NCI-H748 (cell line): Measurements from ENCODE around the gene SLC30A3.
A peak's percentile ranks its signal among the peaks of the same experiment; 100 is the strongest.

Experiments
- DNase-seq: peaks from one replicate; lab custom pipeline; 2025; ENCODE audit not compliant: unreplicated experiment; lab: John Stamatoyannopoulos, UW

SLC30A3 gene

GRCh38 chr2:27261926-27262298 is 935 bp downstream of the SLC30A3 start:
- no peak for DNase-seq

GRCh38 chr2:27261241-27261925 is 1.5 kb downstream of the SLC30A3 start:
- DNase-seq: no peak

GRCh38 chr2:27258051-27258450 is 4.8 kb downstream of the SLC30A3 start:
- DNase-seq: no peak

- no peak for DNase-seq
Observed at GRCh38 chr2:27256855-27257454, 5.9 kb downstream of the SLC30A3 start.

GRCh38 chr2:27255660-27256059 is 7.2 kb downstream of the SLC30A3 start:
- no peak for DNase-seq

DNA sequence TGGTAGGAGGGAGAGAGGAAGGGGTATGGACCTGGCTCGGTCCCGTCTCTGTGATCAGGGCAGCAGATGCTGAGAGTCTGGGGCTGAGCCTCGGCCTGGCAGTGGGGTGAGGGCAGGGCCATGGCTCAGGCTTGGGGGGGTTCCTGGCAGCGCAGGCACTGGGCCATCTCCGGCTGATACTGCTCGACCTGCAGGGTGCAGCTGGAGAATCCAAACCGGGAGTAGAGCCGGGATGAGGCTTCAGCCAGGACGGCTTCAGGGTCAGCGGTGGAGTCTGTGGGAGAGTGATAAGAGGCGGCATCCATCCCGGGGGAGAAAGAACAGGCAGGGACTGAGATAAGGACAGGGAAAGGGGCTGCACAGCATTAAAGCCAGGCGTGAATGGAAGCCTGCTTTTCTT is 7.7 kb downstream of the SLC30A3 start:
- no peak for DNase-seq

DNA sequence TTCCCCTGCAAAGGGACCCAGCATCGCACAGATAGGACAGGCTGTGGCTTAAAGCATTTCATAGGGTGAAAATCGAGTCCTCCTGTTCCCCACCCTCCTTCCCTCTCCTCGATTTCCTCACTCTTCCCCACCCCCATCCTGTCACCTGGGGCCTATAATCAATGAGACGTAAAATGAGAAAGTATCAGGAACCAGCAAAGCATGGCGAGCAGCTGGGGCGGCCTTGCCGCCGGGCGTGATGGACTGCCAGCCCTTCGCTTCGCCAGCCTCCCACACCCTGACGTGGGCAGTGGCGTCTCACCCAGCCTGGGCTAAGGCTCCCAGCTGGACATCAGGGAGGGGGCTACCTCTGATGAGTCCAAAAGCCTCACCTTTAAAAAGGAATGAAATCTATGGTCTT is 11.1 kb downstream of the SLC30A3 start:
- no peak for DNase-seq

DNA sequence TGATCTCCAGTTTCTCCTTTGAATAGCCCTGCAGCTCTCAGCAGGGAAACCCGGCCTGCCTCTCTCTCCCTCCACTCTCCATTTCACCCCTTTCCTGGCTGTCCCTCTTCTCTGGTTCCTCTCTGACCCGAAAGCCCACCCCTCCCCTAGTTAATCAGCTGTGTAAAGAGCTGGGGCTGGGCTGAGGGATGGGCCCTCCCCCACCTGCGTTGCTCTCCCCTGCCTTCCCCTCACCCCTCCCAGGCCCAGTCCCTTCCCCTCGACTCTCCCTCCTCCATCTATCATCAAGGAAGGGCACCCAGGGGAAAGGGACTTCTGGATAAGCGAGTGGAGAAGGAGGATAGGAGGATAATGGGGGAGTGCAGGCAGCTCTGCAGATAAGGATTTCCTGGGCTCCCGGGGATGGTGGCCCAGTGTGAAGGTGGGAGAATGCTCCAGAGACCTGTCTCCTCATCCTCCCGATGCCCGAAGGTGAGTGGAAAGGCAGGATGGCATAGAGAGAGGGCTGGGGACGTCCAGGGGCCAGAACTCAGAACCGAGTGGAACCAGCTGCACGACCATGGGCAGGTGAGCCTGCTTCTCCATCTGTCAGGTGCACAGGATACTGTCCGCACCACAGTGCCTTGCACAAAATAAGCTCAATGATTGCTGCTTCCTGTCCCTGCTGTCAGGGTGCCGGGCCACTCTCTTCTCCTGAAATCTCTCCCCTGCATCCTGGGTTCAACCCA is 12.0 kb downstream of the SLC30A3 start:
- no peak for DNase-seq

DNA sequence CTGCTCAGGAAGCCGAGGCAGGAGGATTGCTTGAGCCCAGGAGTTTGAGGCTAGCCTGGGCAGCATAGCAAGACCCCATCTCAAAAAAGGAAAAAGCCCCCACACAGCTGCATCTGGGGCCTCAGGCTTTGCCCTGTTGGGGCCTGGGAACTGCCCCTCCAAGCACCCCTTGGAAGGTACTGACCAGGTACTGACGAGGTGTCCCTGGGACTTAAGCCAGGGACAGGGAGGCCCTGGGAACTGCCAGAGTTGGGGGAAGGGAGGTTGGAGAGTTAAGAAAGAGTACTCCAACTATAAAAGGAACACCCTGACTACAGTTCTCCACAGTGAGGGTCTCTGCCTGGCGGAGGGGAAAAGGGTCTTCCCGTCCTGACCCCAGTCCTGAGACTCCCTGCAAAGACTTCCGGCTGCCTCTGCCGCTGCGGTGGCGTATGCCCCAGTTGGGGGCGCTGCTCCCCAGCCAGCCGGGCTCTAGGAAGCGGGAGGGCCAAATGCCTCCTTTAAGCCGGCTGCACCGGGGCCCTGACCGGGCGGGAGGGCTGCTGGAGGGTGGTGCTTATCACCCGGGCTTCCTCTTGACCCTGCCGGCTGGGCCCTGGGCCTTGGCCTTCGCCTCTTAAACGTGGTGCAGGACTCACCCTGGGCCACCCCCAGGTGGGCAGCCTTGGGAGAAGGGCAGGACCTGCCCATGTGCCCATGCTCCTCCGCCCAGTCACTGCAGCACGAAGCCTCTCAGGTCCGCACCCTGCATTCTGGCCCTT is 12.8 kb downstream of the SLC30A3 start:
- DNase-seq: peak; percentile 39

DNA sequence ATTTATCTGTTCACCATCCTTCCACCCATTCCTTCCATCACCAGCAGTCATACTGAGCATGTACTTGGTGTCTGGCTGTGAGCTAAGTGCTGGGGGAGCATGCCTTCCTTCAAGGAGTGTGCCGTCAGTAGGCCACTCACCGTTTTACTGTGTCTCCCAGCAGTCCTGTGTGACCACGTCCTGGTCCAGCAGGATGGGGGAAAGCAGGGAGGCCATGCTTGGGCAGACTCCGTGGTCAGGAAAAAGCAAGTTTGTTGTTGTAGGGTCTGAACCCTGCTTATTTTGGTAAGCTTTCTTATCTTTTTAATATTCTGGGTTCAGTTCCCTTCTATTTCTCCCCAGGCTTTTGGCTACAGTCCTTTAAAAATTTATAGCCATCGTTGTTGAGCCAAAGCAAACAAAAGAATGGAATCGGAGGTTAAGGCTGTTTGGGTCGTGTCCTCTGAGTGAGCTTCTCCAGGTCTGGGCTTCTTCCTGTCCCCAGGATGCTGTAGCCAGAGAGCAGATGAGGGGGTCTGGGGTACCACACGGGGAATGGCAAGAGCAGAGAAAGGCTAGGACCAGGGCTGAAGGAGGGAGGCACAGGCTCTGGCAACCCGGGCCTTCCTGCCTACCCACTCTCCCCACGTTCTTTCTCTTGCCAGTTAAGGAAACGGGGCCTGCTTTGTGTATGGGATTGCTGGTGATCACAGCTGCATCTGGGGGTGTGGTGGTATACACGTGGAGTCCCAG is 13.5 kb downstream of the SLC30A3 start:
- no peak for DNase-seq

- DNase-seq: no peak
Observed at GRCh38 chr2:27247893-27248292, 15.0 kb downstream of the SLC30A3 start.

DNA sequence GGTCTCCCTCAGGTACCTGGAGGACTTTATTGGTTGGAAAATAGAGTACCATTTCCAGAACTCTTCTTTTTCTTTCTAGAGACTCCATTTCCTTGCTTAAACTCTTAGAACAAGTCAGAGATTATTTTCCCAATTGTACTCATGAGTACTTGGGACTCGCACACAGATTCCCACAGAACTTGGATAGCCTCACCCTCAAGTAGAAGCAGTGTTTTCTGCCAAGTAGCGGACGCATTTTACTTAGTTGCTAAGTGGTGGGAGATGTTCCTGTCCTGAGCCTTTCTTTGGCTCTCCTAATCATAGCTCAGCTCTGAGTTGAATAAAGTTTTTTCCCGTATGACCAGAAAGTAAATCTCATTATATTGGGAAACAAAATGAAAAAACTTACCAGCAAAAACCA is 17.2 kb downstream of the SLC30A3 start:
- no peak for DNase-seq

DNA sequence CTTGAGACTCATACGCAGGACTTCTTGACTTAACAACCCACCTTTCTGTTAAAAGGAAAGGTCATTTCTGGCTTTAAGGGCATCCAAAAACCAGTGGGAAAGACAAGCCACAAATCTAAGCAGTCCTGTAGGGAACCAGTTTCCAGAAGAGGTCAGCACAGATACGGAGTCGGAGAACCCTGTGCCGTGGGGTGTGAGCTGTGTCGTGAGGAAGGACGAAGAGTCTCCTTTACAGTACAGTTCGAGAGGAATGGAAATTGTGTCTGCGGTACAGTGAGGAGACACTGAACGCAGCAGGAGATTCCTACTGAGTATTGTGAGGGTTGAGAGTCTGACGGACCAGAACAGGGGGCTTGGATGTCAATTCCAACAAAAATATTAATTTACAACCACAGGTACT is 17.7 kb downstream of the SLC30A3 start:
- no peak for DNase-seq

GRCh38 chr2:27243391-27244130 is 19.3 kb downstream of the SLC30A3 start:
- DNase-seq: no peak

DNA sequence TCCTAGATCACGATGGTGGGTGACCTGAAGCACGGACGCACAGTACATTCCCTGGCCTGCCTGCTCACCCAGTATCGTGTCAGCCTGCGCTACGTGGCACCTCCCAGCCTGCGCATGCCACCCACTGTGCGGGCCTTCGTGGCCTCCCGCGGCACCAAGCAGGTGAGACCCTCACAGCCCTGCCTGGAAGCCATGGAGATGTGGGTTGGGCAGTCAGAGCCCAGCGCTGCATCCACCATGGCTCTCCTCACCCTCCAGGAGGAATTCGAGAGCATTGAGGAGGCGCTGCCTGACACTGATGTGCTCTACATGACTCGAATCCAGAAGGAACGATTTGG is 20.3 kb downstream of the SLC30A3 start:
- no peak for DNase-seq

DNA sequence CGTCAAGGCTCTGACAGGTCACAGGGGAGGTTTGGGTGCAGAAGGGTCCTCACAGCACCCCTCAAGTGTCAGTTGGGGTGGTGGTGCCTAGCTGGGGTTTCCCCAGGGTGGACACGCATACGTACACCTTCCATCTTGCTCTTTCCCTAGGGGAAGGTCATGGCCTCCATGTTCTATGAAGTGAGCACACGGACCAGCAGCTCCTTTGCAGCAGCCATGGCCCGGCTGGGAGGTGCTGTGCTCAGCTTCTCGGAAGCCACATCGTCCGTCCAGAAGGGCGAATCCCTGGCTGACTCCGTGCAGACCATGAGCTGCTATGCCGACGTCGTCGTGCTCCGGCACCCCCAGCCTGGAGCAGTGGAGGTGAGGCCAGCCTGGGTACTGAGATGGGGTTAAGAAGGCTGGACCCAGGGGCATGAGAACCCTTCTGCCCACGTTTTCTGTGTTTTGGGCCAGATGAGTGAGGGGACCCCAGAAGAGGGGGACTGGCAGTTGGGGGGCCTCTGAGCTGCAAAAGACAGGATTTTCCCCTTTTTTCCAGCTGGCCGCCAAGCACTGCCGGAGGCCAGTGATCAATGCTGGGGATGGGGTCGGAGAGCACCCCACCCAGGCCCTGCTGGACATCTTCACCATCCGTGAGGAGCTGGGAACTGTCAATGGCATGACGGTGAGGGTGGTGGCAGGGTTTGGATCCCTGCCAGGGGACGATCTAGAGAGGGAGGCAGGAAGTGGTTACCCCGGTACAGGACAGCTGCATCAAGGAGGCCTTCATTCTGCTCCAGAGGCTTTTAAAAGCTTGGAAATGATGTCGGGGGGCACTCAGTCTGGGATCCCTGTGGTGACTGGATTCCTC is 20.9 kb downstream of the SLC30A3 start:
- DNase-seq: no peak

GRCh38 chr2:27240406-27240805 is 22.4 kb downstream of the SLC30A3 start:
- DNase-seq: no peak

DNA sequence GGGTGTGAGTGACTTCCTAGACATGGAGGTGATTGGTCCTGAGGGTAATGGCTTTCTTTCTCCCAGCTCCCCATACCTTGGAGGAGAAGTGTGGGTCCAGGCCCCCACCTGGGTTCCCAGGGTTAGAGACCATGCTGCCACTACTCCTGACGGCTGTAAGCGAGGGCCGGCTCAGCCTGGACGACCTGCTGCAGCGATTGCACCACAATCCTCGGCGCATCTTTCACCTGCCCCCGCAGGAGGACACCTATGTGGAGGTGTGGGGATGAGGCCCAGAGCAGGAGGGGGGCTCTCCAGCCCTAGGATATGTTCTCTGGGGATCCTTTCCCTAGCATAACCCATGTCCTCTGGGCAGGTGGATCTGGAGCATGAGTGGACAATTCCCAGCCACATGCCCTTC is 23.9 kb downstream of the SLC30A3 start:
- no peak for DNase-seq

DNA sequence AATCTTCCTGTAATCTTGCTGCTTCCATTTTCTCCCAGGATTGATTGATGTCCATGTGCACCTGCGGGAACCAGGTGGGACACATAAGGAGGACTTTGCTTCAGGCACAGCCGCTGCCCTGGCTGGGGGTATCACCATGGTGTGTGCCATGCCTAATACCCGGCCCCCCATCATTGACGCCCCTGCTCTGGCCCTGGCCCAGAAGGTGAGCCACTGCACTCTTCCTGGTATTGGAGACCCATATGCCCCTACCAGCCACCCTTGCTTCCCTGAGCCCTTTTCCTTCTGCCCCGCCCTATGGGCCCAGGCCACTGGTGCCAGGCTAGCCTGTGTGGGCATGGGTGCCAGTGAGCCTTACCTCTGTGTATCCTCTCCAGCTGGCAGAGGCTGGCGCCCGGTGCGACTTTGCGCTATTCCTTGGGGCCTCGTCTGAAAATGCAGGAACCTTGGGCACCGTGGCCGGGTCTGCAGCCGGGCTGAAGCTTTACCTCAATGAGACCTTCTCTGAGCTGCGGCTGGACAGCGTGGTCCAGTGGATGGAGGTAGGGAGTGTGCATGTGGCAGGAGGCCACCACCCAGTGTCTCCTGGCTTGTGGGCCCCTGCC is 25.4 kb downstream of the SLC30A3 start:
- DNase-seq: no peak
